C4-2B (cell line): ENCODE measurements around the gene FOCAD.

Source experiments
- ZFX ChIP-seq: fragments of 450-650 bp; IDR thresholded peaks from 2 replicates; pipeline ENCODE4 v1.6.1; 2017
- TF ChIP-seq, protein P1 (sequence below): fragments of 450-650 bp; conservative IDR thresholded peaks from 2 replicates; pipeline ENCODE4 v1.5.1; 2017; ENCODE audit warnings: mild to moderate bottlenecking

GRCh38 chr9:21027295-21027694 lies 343.2 kb downstream of the FOCAD start:
- TF ChIP-seq, protein P1, sequence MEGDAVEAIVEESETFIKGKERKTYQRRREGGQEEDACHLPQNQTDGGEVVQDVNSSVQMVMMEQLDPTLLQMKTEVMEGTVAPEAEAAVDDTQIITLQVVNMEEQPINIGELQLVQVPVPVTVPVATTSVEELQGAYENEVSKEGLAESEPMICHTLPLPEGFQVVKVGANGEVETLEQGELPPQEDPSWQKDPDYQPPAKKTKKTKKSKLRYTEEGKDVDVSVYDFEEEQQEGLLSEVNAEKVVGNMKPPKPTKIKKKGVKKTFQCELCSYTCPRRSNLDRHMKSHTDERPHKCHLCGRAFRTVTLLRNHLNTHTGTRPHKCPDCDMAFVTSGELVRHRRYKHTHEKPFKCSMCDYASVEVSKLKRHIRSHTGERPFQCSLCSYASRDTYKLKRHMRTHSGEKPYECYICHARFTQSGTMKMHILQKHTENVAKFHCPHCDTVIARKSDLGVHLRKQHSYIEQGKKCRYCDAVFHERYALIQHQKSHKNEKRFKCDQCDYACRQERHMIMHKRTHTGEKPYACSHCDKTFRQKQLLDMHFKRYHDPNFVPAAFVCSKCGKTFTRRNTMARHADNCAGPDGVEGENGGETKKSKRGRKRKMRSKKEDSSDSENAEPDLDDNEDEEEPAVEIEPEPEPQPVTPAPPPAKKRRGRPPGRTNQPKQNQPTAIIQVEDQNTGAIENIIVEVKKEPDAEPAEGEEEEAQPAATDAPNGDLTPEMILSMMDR: no peak
- TF ChIP-seq ZFX: no peak
